HG03432 (cell line): ENCODE results near the gene MCM10.

ENCODE experiments used
- ATAC-seq: cut with Tn5 transposase; IDR thresholded peaks from one replicate; pipeline ENCODE4 v1.9.1; 2021; ENCODE audit warnings: mild to moderate bottlenecking, moderate library complexity; ENCODE audit not compliant: unreplicated experiment

Gene MCM10

GRCh38 chr10:13256627-13257026 lies 95.3 kb downstream of the MCM10 start:
- no peak for ATAC-seq

DNA sequence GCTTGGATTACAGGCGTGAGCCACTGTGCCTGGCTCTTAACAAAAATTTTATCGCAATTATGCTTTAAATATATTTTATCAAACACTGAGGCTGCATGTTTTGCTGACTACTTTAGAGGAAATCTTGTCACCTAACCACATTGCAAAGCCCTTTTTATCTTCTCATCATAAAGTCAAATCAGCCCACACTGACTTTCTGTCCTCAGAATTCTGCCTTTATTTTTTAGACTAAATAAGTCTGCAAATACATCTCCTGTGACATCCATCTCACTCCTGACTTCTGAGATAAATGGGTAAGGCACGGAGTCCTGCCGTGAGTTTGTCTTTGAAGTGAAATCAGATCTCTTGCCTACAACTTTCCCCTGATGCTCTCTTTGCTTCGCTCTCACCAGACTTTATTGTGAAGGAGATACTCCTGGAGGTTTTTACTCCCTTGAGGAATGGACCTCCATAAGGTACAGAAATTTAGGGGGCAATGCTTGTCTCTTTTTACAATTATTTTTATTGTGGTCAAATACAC lies 96.3 kb downstream of the MCM10 start:
- no peak for ATAC-seq
